H9 (cell line): ENCODE data around the gene ZNF225. TPM values are rescaled to one million over a fixed set of nuclear protein-coding genes. Genes with fewer than 3 reads are reported as not detected.

Experiments used
- DNase-seq: peaks from one replicate; pipeline ENCODE4 v3.0.0-alpha.2; 2017
- H2AFZ ChIP-seq: one replicate; pipeline ENCODE4 v1.6.1; 2013; ENCODE audit warnings: mild to moderate bottlenecking, low read length, control low read depth, moderate library complexity
- H2AK5ac ChIP-seq: 2 replicates; pipeline ENCODE4 v1.6.1; 2013; ENCODE audit warnings: low read length, control low read depth, mixed read lengths; ENCODE audit not compliant: insufficient read length
- H2BK120ac ChIP-seq: one replicate; pipeline ENCODE4 v1.6.1; 2013; ENCODE audit warnings: low read depth, mild to moderate bottlenecking, low read length, control low read depth, inconsistent platforms; ENCODE audit not compliant: poor library complexity, severe bottlenecking
- H2BK12ac ChIP-seq: 2 replicates; pipeline ENCODE4 v1.6.1; 2013; ENCODE audit warnings: low read length, control low read depth, mixed read lengths, low read depth; ENCODE audit not compliant: insufficient read length
- H2BK15ac ChIP-seq: 2 replicates; pipeline ENCODE4 v1.6.1; 2013; ENCODE audit warnings: low read depth, low read length, control low read depth
- H2BK20ac ChIP-seq: one replicate; pipeline ENCODE4 v1.6.1; 2013; ENCODE audit warnings: low read depth, mild to moderate bottlenecking, low read length, control low read depth, inconsistent platforms; ENCODE audit not compliant: poor library complexity, severe bottlenecking
- H2BK5ac ChIP-seq: 2 replicates; pipeline ENCODE4 v1.6.1; 2013; ENCODE audit warnings: low read length, control low read depth, mixed read lengths; ENCODE audit not compliant: insufficient read length
- H3K14ac ChIP-seq: 2 replicates; pipeline ENCODE4 v1.6.1; 2013; ENCODE audit warnings: low read length, control low read depth; ENCODE audit not compliant: insufficient read depth
- H3K18ac ChIP-seq: 2 replicates; pipeline ENCODE4 v1.6.1; 2013; ENCODE audit warnings: low read depth, mild to moderate bottlenecking, mixed read lengths, low read length, control low read depth; ENCODE audit not compliant: insufficient read length
- H3K23ac ChIP-seq: 2 replicates; pipeline ENCODE4 v1.6.1; 2013; ENCODE audit warnings: low read length, control low read depth, mixed read lengths, low read depth; ENCODE audit not compliant: insufficient read length
- H3K23me2 ChIP-seq: 2 replicates; pipeline ENCODE4 v1.6.1; 2013; ENCODE audit warnings: low read depth, mild to moderate bottlenecking, mixed read lengths, low read length, control low read depth; ENCODE audit not compliant: insufficient read length, poor library complexity, severe bottlenecking
- H3K27ac ChIP-seq: 2 replicates; pipeline ENCODE4 v1.5.1; 2013; ENCODE audit warnings: low read length, control low read depth, mixed read lengths, low read depth; ENCODE audit not compliant: insufficient read length
- H3K27me3 ChIP-seq: 2 replicates; pipeline ENCODE4 v1.6.1; 2013; ENCODE audit warnings: low read length, control low read depth, inconsistent platforms; ENCODE audit not compliant: insufficient read depth
- H3K4ac ChIP-seq: 2 replicates; pipeline ENCODE4 v1.6.1; 2013; ENCODE audit warnings: low read depth, mild to moderate bottlenecking, control low read depth, inconsistent platforms, low read length, moderate library complexity
- H3K4me1 ChIP-seq: 2 replicates; pipeline ENCODE4 v1.6.1; 2013; ENCODE audit warnings: low read length, control low read depth, inconsistent platforms; ENCODE audit not compliant: insufficient read depth
- H3K4me2 ChIP-seq: 2 replicates; pipeline ENCODE4 v1.6.1; 2013; ENCODE audit warnings: low read length, control low read depth, mixed read lengths; ENCODE audit not compliant: insufficient read length, insufficient read depth
- H3K56ac ChIP-seq: 2 replicates; pipeline ENCODE4 v1.6.1; 2013; ENCODE audit warnings: low read depth, mild to moderate bottlenecking, mixed read lengths, low read length, control low read depth; ENCODE audit not compliant: insufficient read length
- H3K79me1 ChIP-seq: 2 replicates; pipeline ENCODE4 v1.6.1; 2013; ENCODE audit warnings: low read depth, mild to moderate bottlenecking, moderate library complexity, low read length, control low read depth, inconsistent platforms; ENCODE audit not compliant: insufficient read depth, poor library complexity, severe bottlenecking
- H3K79me2 ChIP-seq: 2 replicates; pipeline ENCODE4 v1.6.1; 2013; ENCODE audit warnings: low read length, control low read depth, inconsistent platforms; ENCODE audit not compliant: insufficient read depth
- H3K9ac ChIP-seq: 2 replicates; pipeline ENCODE4 v1.6.1; 2013; ENCODE audit warnings: low read length, control low read depth, mixed read lengths; ENCODE audit not compliant: insufficient read length; ENCODE audit errors: extremely low read depth
- H3K9me3 ChIP-seq: one replicate; pipeline ENCODE4 v1.6.1; 2013; ENCODE audit warnings: low read depth, low read length, inconsistent platforms; ENCODE audit not compliant: control insufficient read depth
- H3T11ph ChIP-seq: one replicate; pipeline ENCODE4 v1.6.1; 2013; ENCODE audit warnings: mild to moderate bottlenecking, low read length, control low read depth, inconsistent platforms
- H4K20me1 ChIP-seq: one replicate; pipeline ENCODE4 v1.6.1; 2013; ENCODE audit not compliant: control insufficient read depth, insufficient read length, insufficient read depth
- H4K5ac ChIP-seq: 2 replicates; pipeline ENCODE4 v1.6.1; 2013; ENCODE audit warnings: low read depth, mild to moderate bottlenecking, mixed read lengths, low read length, control low read depth; ENCODE audit not compliant: insufficient read length
- H4K8ac ChIP-seq: replicated peaks from 2 replicates; pipeline ENCODE4 v1.6.1; 2013; ENCODE audit warnings: low read length, control low read depth, mixed read lengths, low read depth; ENCODE audit not compliant: insufficient read length
- H4K91ac ChIP-seq: 2 replicates; pipeline ENCODE4 v1.6.1; 2013; ENCODE audit warnings: low read depth, mild to moderate bottlenecking, moderate library complexity, mixed read lengths, low read length, control low read depth; ENCODE audit not compliant: insufficient read length
- H3K27ac Mint-ChIP-seq, 3 experiments: 2 replicates in 2 of 3; 3 replicates in 1 of 3; pipeline ENCODE4 v1.8.0; 2020 to 2021; ENCODE audit warnings: mixed read lengths in 3 of 3, mild to moderate bottlenecking in 1 of 3, moderate library complexity in 1 of 3
- H3K27me3 Mint-ChIP-seq: 2 replicates; pipeline ENCODE4 v1.8.0; 2021; ENCODE audit warnings: low read depth, mild to moderate bottlenecking, moderate library complexity, mixed read lengths
- H3K36me3 Mint-ChIP-seq, 3 experiments: 2 replicates in 2 of 3; 3 replicates in 1 of 3; pipeline ENCODE4 v1.8.0; 2020 to 2021; ENCODE audit warnings: low read depth in 3 of 3, mixed read lengths in 3 of 3; ENCODE audit not compliant: insufficient read depth in 1 of 3
- H3K4me1 Mint-ChIP-seq, 2 experiments: 2 replicates each; pipeline ENCODE4 v1.8.0; 2020; ENCODE audit warnings: mixed read lengths in 2 of 2
- H3K4me3 Mint-ChIP-seq, 2 experiments: 2 replicates in 1 of 2; 3 replicates in 1 of 2; pipeline ENCODE4 v1.8.0; 2020 to 2021; ENCODE audit warnings: mild to moderate bottlenecking in 2 of 2, mixed read lengths in 2 of 2, moderate library complexity in 1 of 2
- H3K9me3 Mint-ChIP-seq, 2 experiments: 2 replicates in 1 of 2; 3 replicates in 1 of 2; pipeline ENCODE4 v1.8.0; 2020; ENCODE audit warnings: mild to moderate bottlenecking in 2 of 2, mixed read lengths in 2 of 2, moderate library complexity in 1 of 2
- CTCF ChIP-seq: fragments of 200-600 bp; sonication (generic); conservative IDR thresholded peaks from 3 replicates; pipeline ENCODE4 v1.8.0; 2021; ENCODE audit warnings: antibody characterized with exemption, mild to moderate bottlenecking
- WGBS: extraction: QIAGEN DNeasy Blood & Tissue Kit; methylation state at CpG from one replicate; pipeline ENCODE4 v1.1.7; 2013; ENCODE audit warnings: missing lambda C conversion rate, low lambda C conversion rate, mixed read lengths; ENCODE audit not compliant: insufficient read length; ENCODE audit errors: extremely low coverage; 5-methylcytosine and 5-hydroxymethylcytosine counted together
- total RNA-seq: library from RNA; stranded (reverse); gene quantifications from 2 replicates; pipeline ENCODE4 v1.2.1, GENCODE V29; 2021

Gene ZNF225
- total RNA-seq, 1 experiment from 2014 or later: 3.9 TPM

DNA sequence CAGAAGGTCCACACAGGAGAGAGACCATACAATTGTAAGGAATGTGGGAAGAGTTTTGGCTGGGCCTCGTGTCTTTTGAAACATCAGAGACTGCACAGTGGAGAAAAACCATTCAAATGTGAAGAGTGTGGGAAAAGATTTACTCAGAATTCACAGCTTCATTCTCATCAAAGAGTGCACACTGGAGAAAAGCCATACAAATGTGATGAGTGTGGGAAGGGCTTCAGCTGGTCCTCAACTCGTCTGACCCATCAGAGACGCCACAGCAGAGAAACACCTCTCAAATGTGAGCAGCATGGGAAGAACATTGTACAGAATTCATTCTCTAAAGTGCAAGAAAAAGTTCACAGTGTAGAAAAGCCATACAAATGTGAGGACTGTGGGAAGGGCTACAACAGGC lies 5.4 kb upstream of the ZNF225 start:
- Histone ChIP-seq H3K79me1 (no peaks in the 10 kb centered on the region), H3T11ph (no peak overlapping the region), H3K56ac (no peak overlapping the region), H3K4ac (no peak overlapping the region), H2BK120ac (no peak overlapping the region), H2AK5ac (no peak overlapping the region), H3K23me2 (no peaks in the 10 kb centered on the region), H4K8ac (no peak overlapping the region), H3K4me1 (no peaks in the 10 kb centered on the region), H3K9ac (no peak overlapping the region), H2BK12ac (no peak overlapping the region), H4K91ac (no peak overlapping the region), H2BK15ac (no peak overlapping the region), H3K79me2 (no peaks in the 10 kb centered on the region), H3K9me3 (peaks cover 26% of the 10 kb centered on the region), H4K20me1 (no peaks in the 10 kb centered on the region), H3K23ac (no peak overlapping the region), H2BK20ac (no peak overlapping the region), H3K27ac (no peak overlapping the region), H3K4me2 (no peak overlapping the region), H2AFZ (no peak overlapping the region), H2BK5ac (no peak overlapping the region), H3K18ac (no peak overlapping the region), H4K5ac (no peak overlapping the region), H3K27me3 (no peaks in the 10 kb centered on the region), H3K14ac (no peak overlapping the region)
- H3K4me3 Mint-ChIP-seq: no peak overlapping the region
- H3K4me1 Mint-ChIP-seq: peaks cover 0 to 7% of the 10 kb centered on the region in 2 experiments; a peak in 3 of 4 replicates
- WGBS: no CpG with 5 or more reads among the region's 3 CpGs
- no peak overlapping the region for H3K27ac Mint-ChIP-seq
- H3K27me3 Mint-ChIP-seq: peaks cover 3% of the 10 kb centered on the region; the same call in 1 of the 2 replicates
- H3K36me3 Mint-ChIP-seq: peaks cover 65 to 84% (median 83%) of the 10 kb centered on the region in 3 experiments
- DNase-seq: no peak
- H3K9me3 Mint-ChIP-seq: peaks cover 64 to 66% of the 10 kb centered on the region in 2 experiments
- TF ChIP-seq CTCF: no peak
